Stimulated activated CD4-positive, alpha-beta T cell treated with anti-CD3 and anti-CD28 coated beads, Interleukin-15, amount 100 ng/mL, for 48 hours (primary cell): ENCODE measurements around the gene LRRC23.
"Not testable (repeated sequence)": the region's sequence is repeated elsewhere in the genome, so short reads cannot be mapped to it uniquely, and the experiment has no call there.

Source experiments
- DNase-seq, 2 donors: peaks; one replicate each; pipeline ENCODE4 v3.0.0-alpha.2; 2020; ENCODE audit warnings: low read depth in 2 of 2

LRRC23 gene

GRCh38 chr12:6904280-6905276 lies at the start of gene LRRC23:
TSS of gene LRRC23 (plus strand) at chr12:6904822. CDS start at chr12:6905634, 812 bp downstream.
- peak; percentile 96 to 98 for DNase-seq

GRCh38 chr12:6855322-6855721 lies 49.3 kb upstream of the LRRC23 start:
- DNase-seq, result no peak

- DNase-seq, result no peak
Measured at GRCh38 chr12:6858799-6859198, 45.8 kb upstream of the LRRC23 start.

- DNase-seq, result no peak
Measured at GRCh38 chr12:6860116-6860515, 44.5 kb upstream of the LRRC23 start.

- DNase-seq, result no peak
Measured at GRCh38 chr12:6860942-6861341, 43.7 kb upstream of the LRRC23 start.

- no peak for DNase-seq
Measured at GRCh38 chr12:6861391-6861790, 43.2 kb upstream of the LRRC23 start.

- no peak for DNase-seq
Measured at GRCh38 chr12:6863033-6863432, 41.6 kb upstream of the LRRC23 start.

GRCh38 chr12:6863586-6864321 lies 40.9 kb upstream of the LRRC23 start:
- no peak for DNase-seq

GRCh38 chr12:6865307-6865706 lies 39.3 kb upstream of the LRRC23 start:
- not testable (repeated sequence) for DNase-seq

GRCh38 chr12:6866163-6866919 lies 38.3 kb upstream of the LRRC23 start:
- no peak for DNase-seq

GRCh38 chr12:6866920-6867412 lies 37.7 kb upstream of the LRRC23 start:
- DNase-seq, result no peak

GRCh38 chr12:6867413-6868210 lies 37.0 kb upstream of the LRRC23 start, which contains the start of gene TPI1:
TSS of gene TPI1 (plus strand) at chr12:6867531. CDS start at chr12:6867567, 36 bp downstream.
- DNase-seq, result peak; percentile 66 to 78

- no peak for DNase-seq
Measured at GRCh38 chr12:6868211-6869048, 36.2 kb upstream of the LRRC23 start.

- peak; percentile 68 to 77 for DNase-seq
Measured at GRCh38 chr12:6869049-6870021, 35.3 kb upstream of the LRRC23 start.

GRCh38 chr12:6870304-6870703 lies 34.3 kb upstream of the LRRC23 start:
- not testable (repeated sequence) for DNase-seq

- DNase-seq, result peak in 1 of 2 donors; percentile 41
Measured at GRCh38 chr12:6871052-6871957, 33.3 kb upstream of the LRRC23 start.
